Right lung (tissue), 10 donors: ENCODE results near the gene MAN2C1. TPM values are rescaled to one million over a fixed set of nuclear protein-coding genes. Genes with fewer than 3 reads are reported as not detected.
"Not testable (repeated sequence)": the region's sequence is repeated elsewhere in the genome, so short reads cannot be mapped to it uniquely, and the experiment has no call there.

Source experiments
- DNase-seq, 2 donors: peaks; one replicate each; pipeline ENCODE4 v3.0.0-alpha.2; 2013
- long read RNA-seq, 8 donors: transcript quantifications; one replicate each; lab custom pipeline, GENCODE V29; 2026
- polyA plus RNA-seq, 5 donors: library from polyadenylated mRNA; unstranded; fragments of 120-200 nt; gene quantifications; one replicate each; pipeline versions ENCODE4 v1.2.1 to v1.2.3, GENCODE V29; 2013; ENCODE audit warnings: inconsistent platforms in 1 of 5, low replicate concordance in 1 of 5; ENCODE audit not compliant: insufficient read length in 5 of 5, insufficient read depth in 1 of 5

The MAN2C1 gene
- polyA plus RNA-seq: 100 to 1,000 TPM; 118 to 221 (median 170) TPM
- long read RNA-seq, donor 1, transcript MAN2C1-245 (1 exons, 444 nt): major isoform, 16 of 21 reads
- long read RNA-seq, donor 1, partial matches to known transcripts: 0 of 21 reads
- long read RNA-seq, donor 1, other reads (novel, unspliced or antisense): 0 of 21 reads
- long read RNA-seq, donor 2, partial matches to known transcripts: 0 of 4 reads
- long read RNA-seq, donor 2, other reads (novel, unspliced or antisense): 0 of 4 reads
- long read RNA-seq, donor 3, transcript MAN2C1-245 (1 exons, 444 nt): major isoform, 20 of 25 reads
- long read RNA-seq, donor 3, partial matches to known transcripts: 0 of 25 reads
- long read RNA-seq, donor 3, other reads (novel, unspliced or antisense): 0 of 25 reads
- long read RNA-seq, donor 4, transcript MAN2C1-245 (1 exons, 444 nt): major isoform, 8 of 9 reads
- long read RNA-seq, donor 4, partial matches to known transcripts: 0 of 9 reads
- long read RNA-seq, donor 4, other reads (novel, unspliced or antisense): 0 of 9 reads
- long read RNA-seq, donor 5, transcript MAN2C1-245 (1 exons, 444 nt): major isoform, 14 of 18 reads
- long read RNA-seq, donor 5, partial matches to known transcripts: 0 of 18 reads
- long read RNA-seq, donor 5, other reads (novel, unspliced or antisense): 0 of 18 reads
- long read RNA-seq, donor 6, transcript MAN2C1-245 (1 exons, 444 nt): major isoform, 9 of 11 reads
- long read RNA-seq, donor 6, partial matches to known transcripts: 0 of 11 reads
- long read RNA-seq, donor 6, other reads (novel, unspliced or antisense): 0 of 11 reads
- long read RNA-seq, donor 7, transcript MAN2C1-245 (1 exons, 444 nt): major isoform, 8 of 13 reads
- long read RNA-seq, donor 7, partial matches to known transcripts: 0 of 13 reads
- long read RNA-seq, donor 7, other reads (novel, unspliced or antisense): 0 of 13 reads
- long read RNA-seq, donor 8, transcript MAN2C1-245 (1 exons, 444 nt): major isoform, 7 of 10 reads
- long read RNA-seq, donor 8, partial matches to known transcripts: 0 of 10 reads
- long read RNA-seq, donor 8, other reads (novel, unspliced or antisense): 0 of 10 reads

DNA sequence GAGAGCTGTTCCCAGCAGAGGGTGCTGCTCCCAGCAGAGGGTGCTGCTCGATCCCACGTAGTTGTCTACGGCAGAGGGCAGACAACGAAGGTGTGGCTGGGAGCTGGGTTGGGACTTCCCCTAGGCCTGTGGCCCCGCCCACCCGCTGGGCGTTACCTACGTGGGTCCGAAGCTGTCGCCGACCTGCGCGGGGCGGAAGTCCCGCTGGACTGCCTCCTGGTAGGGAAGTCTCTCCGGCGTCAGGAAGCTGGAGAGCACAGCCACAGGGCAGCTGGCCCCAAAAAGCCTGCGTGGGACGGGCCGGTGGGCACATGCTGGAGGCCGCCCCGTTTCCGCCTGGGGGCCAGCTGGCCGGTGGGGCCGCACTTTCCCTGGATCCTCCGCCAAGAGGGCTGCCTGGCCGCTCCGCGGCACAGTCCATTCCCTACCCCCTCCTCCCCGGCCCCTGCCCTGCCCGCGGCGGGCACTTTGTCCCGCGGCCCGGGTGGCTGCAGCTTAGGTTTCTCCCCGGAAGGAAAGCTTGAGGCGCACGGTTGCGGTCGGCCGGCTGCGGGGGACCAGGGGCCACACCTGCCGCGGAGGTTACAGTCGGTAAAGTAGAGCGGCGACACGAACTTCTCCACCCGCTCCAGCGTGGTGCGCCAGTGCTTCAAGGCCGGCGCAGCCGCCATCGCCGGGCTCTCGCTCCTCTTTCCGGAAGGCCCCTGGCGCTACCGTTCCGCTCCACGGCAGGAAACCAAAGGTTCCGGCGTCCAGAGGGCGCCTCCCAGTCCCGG, at the start of gene MAN2C1:
MAN2C1 (minus strand) TSS at position 695 of the 776 bp plus-strand sequence; CDS start at position 671, 24 bp downstream.
- DNase-seq: peak; percentile 90 to 92

DNA sequence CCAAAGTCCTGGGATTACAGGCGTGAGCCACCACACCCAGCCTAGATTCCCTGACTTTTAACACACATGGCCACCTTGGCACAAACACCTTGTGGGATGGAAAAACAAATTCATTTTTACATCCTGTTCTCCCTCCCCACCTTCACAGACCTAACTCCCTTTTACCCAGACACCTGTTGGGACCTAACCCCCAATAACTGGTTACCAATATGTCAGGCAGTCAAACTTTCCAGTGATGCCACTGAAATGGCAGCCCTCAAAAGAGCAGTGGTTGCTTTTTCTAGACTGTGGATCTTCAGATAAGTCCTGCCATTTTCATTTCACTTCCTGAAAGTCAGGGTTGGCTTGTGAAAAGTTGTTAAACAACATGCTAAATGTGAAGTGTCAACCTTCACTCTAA, 48.2 kb upstream of the MAN2C1 start:
- no peak for DNase-seq

DNA sequence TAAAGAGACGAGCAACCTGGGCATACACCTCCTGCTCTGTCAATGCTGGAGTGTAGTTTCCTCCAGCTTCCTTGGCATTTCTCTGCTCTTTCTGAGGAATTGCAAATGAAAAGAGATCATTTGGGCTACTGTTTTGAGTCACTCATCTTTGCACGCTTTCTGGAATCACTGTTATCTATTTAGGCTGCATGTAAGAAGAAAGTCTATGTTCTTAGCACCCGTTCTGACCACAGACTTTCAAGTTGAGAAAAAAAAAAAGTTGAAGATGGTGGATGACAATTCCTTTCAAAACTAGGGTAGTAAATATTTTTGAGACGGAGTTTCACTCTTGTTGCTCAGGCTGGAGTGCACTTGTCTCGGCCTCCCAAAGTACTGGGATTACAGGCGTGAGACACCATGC, 41.8 kb upstream of the MAN2C1 start:
- no peak for DNase-seq

DNA sequence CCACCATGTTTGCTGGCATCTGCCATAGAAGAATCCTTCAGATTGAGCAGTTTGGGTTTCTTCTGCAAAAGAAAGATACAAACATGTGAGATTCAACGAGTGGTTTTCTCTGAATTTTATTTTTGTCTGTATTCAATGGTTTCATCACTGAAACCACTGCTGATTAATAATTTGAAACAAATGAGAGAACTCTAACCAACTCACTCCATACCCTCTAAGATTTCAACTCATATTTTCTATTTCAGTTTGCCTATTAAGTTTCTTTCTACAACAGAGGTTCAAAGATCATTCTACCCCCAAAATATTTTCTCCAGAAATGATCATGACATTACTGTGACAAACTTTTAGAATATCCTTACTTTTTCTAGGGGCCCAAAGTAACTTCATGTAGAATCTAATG, 38.7 kb upstream of the MAN2C1 start:
- DNase-seq: no peak

DNA sequence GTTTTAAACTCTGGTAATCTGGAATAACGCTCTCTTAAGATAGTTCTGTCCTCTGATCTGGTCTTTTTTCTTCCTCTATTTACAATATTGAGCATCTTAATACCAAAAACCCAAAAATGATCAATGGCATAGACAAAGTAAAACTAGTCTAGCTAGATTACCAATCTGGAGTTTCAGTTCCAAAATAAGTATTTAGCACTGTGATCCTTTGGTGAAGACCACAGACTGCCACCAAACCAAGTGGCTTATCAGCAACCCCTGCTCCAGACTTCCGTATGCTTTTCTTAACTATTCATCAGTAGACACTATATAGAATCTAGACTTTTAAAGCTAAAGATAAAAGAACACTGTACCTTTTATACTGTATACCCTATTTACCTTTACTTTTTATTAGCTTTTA, 35.5 kb upstream of the MAN2C1 start:
- no peak for DNase-seq

DNA sequence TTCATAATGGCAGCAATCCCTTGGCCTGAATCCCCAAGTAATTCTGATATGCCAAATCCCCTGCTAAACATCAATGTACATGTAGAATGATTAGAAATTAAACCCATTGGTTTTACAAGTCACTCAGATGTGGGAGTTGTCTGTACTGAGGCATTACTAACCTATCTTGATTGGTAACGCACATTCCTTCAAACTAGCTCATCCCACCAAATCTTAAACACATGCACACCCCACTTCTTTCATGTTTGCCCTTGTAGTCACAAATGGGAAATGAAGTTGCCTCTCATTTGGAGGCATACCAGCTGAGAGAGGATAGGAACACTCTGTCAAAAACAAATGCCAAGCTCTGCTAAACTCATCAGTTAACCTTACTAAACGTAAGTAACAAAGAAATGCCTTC, 29.1 kb upstream of the MAN2C1 start:
- DNase-seq: no peak

DNA sequence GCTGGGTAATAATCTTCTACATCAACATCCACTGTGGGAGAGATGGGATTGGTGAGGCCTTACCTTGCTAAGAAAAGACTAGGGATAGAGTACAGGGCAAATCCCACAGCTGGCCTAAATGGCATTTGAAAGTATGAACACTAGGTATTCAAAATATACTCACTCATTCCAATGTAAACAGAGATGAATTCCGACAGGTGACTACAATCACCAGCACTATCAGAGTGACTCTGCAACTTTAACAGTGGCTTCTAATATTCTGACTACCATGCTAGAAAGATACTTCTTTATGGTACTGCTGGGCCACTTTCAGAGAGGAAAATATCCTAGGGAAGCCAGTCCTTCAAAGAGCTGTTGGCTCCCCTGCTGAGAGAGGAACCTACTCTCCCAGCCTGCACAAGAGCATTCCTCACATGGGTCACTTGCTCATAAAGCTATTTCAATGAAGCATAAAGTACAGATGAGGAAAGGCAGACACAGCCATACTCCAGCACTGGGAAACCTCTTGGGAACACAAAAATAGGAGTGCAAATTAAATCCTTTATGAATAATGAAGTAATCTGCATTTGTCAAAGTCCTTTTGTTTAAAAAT, 21.5 kb upstream of the MAN2C1 start:
- DNase-seq: no peak

DNA sequence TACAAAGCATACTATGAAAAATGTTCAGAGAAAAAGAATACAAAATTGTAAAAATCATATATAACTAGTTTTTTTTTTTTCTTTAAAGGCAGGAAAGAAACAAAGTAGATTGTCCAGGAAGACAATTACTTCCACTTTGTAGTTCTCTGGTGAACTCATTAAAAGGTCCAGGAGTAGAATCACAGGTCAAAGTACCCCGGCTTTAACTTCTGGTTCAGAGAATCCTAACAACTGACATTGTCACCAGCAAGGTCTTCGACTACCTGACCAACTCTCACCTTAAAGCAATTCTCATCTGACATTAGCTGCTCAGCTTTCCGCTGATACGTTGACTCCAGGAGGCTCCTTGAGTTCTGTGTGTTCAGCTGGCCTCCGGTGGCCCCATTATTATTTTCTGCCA, 15.6 kb upstream of the MAN2C1 start:
- DNase-seq: not testable (repeated sequence)

DNA sequence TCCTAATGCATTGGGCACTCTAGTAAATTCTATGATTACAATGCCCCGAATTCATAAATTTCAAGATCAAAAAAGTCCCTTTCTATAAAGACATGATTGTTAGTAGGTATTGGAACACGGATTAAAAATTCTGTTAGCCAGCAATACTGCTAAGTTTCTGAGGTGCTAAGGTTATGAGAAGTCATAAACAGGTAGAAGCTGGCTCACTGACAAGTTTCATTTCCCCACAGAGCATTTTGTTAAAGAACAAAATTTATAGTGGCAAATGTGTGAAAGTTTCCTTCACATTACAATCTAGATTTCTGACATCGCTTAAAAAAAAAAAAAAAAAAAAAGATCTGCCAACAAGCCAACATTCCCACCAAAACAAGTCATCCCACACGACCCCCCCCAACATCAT, 12.4 kb upstream of the MAN2C1 start:
- DNase-seq: no peak

DNA sequence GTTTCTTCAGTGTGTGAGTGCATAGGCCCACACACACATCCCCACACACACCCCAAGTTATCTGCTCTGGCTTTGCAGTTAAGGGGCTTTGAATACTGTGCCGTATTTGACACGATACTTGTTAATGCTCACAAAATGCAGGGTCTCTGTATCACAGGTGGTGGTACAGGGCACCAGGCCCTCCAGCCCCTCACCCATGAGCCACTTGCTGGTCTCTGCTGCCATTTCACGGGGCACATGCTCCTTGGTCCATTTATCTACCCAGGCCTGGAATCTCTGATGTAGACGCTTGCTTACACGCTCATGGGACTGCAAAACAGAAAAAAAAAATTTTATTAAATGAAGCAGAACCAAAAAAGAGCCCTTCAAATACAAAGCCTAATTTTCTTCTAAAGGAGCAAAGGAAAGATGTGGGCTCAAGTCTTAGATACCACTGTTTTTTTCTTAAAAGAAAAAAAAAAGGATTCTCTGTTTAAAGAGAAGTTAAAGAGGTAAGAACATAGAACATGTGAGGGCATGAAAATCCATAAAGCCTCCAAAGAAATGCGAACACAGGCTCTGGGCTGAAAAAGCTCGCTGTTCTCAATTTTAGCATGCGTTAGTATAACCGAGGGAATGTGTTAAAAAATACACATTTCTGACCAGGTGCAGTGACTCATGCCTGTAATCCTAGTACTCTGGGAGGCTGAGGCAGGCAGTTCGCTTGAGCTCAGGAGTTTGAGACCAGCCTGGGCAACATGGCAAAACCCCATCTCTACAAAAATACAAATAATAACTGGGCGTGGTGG, 3.7 kb upstream of the MAN2C1 start:
- DNase-seq: no peak

DNA sequence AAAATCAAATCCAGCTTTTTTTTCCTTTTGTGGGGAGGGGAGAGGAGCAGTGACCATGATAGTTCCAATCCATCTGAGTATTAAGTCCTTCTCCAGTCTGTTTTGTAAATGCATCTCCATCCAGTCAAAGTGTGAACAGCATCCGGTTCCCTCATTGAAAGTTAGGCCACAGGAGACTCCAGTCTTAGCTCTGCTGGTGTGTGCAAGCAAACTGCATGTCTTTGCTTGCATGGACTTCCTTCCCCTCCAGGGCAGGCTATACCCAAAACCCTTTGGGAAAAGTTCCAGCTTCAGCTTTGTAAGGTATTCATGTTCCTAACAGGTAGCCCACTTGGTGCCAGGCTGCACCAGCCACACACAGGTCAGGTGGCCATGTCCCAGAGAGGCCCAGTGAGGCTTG, 3.1 kb upstream of the MAN2C1 start:
- DNase-seq: no peak

DNA sequence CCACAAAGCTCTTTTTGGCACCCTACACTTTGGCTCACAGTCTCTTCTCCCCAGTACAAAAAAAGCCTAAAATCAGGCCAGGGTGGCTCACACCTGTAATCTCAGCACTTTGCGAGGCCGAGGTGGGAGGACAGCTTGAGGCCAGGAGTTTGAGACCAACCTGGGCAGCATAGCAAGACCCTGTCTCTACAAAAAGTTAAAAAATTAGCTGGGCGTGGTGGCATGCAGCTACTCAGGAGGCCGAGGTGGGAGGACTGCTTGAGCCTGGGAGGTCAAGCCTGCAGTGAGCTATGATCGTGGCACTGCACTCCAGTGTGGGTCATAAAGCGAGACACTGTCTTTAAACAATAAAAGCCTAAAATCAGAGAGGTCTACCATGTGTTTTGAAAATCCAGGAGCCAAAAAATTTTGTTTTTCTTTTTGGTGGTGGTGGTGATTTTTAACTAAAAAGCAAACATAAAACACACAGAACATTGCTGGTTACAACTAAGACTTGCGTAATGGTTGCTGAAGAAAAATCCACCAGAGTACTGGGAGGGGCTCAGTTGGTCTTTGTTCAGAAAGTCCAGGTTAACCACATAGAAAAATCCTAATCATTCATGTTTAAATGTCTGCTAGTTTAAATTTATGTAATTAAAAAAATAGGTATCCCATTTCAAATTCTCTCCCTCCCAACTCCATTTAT, 1.6 kb upstream of the MAN2C1 start:
- DNase-seq: no peak

DNA sequence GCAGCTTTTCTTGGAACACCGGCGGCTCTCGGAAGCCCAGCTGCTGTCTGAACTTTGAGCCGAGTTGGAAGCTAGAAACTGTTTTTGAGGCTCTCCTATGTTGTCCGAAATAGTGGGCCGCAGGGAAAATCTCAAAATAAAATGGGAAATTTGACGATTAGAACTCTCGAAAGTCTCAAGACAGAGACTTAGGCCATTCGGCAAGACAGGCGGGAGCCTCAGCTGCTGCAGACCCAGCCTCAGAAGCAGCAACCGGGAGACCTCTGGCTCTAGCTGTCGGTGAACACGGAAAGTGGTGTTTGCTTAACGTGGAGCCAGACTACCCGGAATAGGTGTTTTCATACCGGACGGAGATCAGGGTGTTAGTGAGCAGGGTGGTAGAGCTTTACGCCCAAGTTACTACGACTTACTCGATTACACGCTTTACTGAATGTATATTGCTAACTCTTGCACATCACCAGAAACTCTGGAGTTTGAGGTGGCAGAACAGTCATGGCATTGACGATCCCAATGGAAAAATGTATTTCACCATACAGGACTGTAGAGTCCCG, 357 bp upstream of the MAN2C1 start:
- DNase-seq: no peak

DNA sequence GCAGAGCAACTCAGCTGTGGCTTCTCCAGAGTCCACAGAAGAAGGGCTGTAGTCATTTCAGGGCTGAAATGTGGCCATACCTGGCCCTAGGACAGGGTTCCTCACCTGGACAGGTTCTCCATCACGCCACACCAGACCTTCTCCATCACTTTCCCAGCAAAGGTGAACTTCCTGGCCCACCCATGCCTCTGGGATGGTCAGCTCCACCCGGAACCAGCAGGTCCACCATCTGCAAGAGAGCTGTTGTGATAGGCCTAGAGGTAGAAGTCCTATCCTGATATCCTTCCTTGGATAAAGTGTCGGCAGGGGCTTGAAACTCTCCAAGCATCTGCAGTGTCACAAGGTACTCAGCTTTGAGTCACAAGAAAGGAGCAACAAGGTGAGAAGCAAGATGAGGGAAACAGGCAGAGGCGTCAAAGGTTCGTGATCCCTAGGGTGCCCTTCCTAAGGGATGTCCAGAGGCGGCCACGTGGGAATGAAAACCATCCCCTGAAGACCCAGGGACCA, 948 bp downstream of the MAN2C1 start:
- no peak for DNase-seq

DNA sequence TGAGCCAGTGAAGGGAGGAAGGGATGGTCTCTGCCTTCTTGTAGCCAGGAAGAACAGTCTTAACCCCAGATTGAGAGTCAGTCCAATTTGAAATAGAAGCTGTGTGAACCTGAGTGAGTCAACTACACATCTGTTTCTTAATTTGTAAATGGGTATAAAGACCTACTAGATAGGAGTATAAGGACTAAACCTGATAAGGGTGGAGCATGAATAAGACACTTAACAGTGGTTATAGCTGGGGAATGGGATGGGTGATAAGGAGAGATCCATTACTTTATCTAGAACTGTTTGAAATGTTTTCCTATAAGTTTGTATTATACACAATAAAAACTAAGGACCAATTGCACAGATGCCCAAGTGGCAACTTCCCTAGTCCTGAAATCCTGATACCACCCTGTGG, 1.4 kb downstream of the MAN2C1 start:
- DNase-seq: no peak

DNA sequence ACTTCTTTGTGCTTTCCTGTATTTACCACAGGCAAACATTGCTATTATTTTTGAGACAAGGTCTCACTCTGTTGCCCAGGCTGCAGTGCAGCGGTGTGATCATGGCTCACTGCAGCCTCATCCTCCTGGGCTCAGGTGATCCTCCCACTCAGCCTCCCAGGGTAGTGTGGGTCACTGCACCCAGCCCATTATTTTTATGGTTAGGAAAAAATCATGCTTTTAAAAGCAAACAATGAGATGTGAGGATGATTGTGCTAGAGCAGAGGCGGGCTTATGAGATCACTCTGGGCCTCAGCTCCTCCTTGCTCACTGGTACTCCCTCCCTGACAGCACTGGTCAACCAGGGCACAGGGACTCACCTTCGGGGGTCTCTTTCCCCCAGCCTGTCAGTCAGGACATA, 2.2 kb downstream of the MAN2C1 start:
- DNase-seq: no peak

DNA sequence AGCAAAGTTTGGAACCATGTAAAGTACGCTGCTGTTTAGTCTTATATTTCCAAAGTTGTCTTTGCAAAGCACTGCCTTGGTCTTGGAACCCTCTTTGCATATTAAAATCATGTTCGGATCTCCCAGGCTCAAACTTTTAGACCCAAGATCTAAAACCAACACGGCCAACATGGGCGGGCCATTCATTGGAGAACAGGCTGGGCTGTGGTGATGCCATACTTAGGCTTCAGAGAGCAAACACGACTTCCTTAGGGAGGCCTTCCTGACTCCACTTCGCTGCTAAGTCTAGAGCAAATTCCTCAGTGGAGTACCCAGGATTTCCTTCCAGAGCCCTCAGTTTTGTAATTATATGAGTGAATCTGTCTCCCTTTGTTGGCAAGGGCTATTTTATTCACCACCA, 3.5 kb downstream of the MAN2C1 start:
- no peak for DNase-seq

DNA sequence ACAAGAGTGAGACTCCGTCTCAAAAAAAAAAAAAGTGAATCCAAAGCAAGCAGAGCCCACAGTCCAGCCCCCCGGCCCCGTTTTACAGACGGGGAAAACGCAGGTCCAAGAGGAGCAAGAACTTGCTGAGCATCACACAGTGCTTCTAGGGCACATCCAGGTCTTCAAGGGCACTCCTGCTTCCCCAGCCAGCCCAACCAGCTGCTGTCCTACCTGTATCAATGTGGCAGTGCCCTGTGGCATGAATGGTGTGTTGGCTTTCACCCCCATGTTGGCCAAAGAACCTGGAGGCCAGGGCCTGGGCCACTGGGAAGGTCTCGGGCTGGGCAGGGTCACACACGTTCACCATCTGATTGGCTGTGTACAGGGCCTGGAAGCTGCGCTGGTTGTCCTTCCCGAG, 4.6 kb downstream of the MAN2C1 start:
- DNase-seq: no peak

DNA sequence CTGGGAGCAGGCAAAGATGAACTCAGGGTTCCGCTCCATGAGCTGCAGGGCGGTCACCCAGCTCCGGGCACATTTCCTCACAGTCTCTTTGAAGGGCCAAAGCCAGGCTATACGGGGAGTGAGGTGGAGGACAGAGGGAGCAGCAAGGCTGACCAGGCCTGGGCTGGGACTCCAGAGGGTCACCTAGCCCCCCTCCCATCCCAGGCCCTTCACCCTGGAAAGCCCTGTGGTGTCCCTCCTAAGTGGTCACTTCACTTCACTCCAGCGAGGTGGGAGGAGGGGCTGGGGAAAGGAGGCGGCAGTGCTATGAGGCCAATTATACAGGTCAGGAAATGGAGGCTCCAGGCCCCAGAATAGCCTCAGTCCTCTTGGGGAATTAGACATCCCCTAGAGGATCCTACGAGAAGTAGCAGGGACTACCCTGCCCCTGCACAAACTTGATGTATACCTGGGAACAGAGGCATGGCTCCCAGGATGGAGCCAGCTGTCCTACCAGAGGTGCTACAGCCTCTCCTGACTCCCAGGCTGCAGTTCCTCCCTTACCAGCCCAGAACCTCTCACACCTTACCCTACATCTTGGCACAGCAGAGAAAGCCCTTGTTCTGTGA, 5.7 kb downstream of the MAN2C1 start:
- DNase-seq: no peak
